Endothelial cell of umbilical vein (primary cell): ENCODE data around the gene DCAF12. TPM values are rescaled to one million over a fixed set of nuclear protein-coding genes. Genes with fewer than 3 reads are reported as not detected.

ENCODE experiments used
- BruUV-seq: library from RNA; stranded (reverse); fragments of 400-500 nt; replicated peaks from 2 replicates; lab custom pipeline; 2021; lab: Mats Ljungman, UMichigan
- CTCF ChIA-PET: fragments of 300-600, 350-600 bp; sonication (Branson Sonifier 250); formaldehyde crosslinking; loops from one replicate; lab custom pipeline; 2021; ENCODE audit warnings: antibody characterized with exemption, inconsistent platforms; lab: Charles Lee
- POLR2A ChIA-PET: fragments of 300-600, 350-600 bp; sonication (Branson Sonifier 250); formaldehyde crosslinking; loops from one replicate; lab custom pipeline; 2021; ENCODE audit warnings: antibody characterized with exemption, inconsistent platforms; lab: Charles Lee
- DNase-seq: peaks from one replicate; pipeline ENCODE4 v3.0.0-alpha.2; 2011; ENCODE audit warnings: low read depth, low spot score
- FAIRE-seq: peaks from 2 replicates; lab custom pipeline; 2011; peaks lifted over from hg19 to GRCh38; lab: Jason Lieb, UNC
- H2AFZ ChIP-seq: 2 replicates; pipeline ENCODE4 v1.6.0; 2012; ENCODE audit warnings: low read depth, low read length, control low read depth, inconsistent platforms
- H3K27ac ChIP-seq: 2 replicates; pipeline ENCODE4 v1.5.1; 2011; ENCODE audit warnings: low read depth, mild to moderate bottlenecking, control low read depth, low read length, moderate library complexity; ENCODE audit not compliant: insufficient read depth
- H3K27me3 ChIP-seq, 2 experiments: 2 replicates each; pipeline versions ENCODE4 v1.6.0 to v1.6.1; 2011; ENCODE audit warnings: low read length in 2 of 2, mixed read lengths in 1 of 2; ENCODE audit not compliant: control insufficient read depth in 2 of 2, insufficient read depth in 2 of 2
- H3K36me3 ChIP-seq, 2 experiments: 2 replicates in 1 of 2; 3 replicates in 1 of 2; pipeline ENCODE4 v1.5.1; 2011; ENCODE audit warnings: low read length in 2 of 2, mild to moderate bottlenecking in 1 of 2, moderate library complexity in 1 of 2; ENCODE audit not compliant: control insufficient read depth in 2 of 2, insufficient read depth in 2 of 2; ENCODE audit errors: extremely low read depth in 1 of 2
- H3K4me1 ChIP-seq: 3 replicates; pipeline ENCODE4 v1.5.1; 2011; ENCODE audit warnings: mild to moderate bottlenecking, low read length; ENCODE audit not compliant: control insufficient read depth, insufficient read depth; ENCODE audit errors: extremely low read depth
- H3K4me2 ChIP-seq: 2 replicates; pipeline ENCODE4 v1.6.1; 2011; ENCODE audit warnings: low read length, control low read depth, mixed read lengths; ENCODE audit not compliant: insufficient read depth
- H3K4me3 ChIP-seq, 3 experiments: fragments of 200-600 bp in 1 of 3; sonication (generic), shearing (Covaris generic) in 1 of 3; replicated peaks in 1 of 3; 2 replicates each; pipeline ENCODE4 v1.5.1; 2011 to 2016; ENCODE audit warnings: control low read depth in 3 of 3, low read length in 3 of 3, mild to moderate bottlenecking in 2 of 3, inconsistent platforms in 1 of 3, low read depth in 1 of 3, moderate library complexity in 1 of 3; ENCODE audit not compliant: insufficient read depth in 1 of 3
- H3K79me2 ChIP-seq: 2 replicates; pipeline ENCODE4 v1.6.0; 2012; ENCODE audit warnings: low read length, inconsistent platforms; ENCODE audit not compliant: control insufficient read depth, insufficient read depth
- H3K9ac ChIP-seq: replicated peaks from 2 replicates; pipeline ENCODE3; 2011; ENCODE audit warnings: low read length, control low read depth; ENCODE audit not compliant: insufficient read depth; ENCODE audit errors: extremely low read depth
- H3K9me1 ChIP-seq: replicated peaks from 3 replicates; pipeline ENCODE4 v1.6.0; 2011; ENCODE audit warnings: mild to moderate bottlenecking, low read length; ENCODE audit not compliant: control insufficient read depth, insufficient read depth; ENCODE audit errors: extremely low read depth
- H3K9me3 ChIP-seq: replicated peaks from 2 replicates; pipeline ENCODE4 v1.5.1; 2012; ENCODE audit warnings: low read length, inconsistent platforms; ENCODE audit not compliant: control insufficient read depth, insufficient read depth
- H4K20me1 ChIP-seq: replicated peaks from 2 replicates; pipeline ENCODE3; 2011; ENCODE audit warnings: mild to moderate bottlenecking, low read length; ENCODE audit not compliant: control insufficient read depth, insufficient read depth; ENCODE audit errors: extremely low read depth
- FOS ChIP-seq: IDR thresholded peaks from 2 replicates; pipeline ENCODE4 v1.6.1; 2011; ENCODE audit warnings: mild to moderate bottlenecking, low read length, moderate library complexity, borderline replicate concordance; ENCODE audit not compliant: insufficient read depth
- GATA2 ChIP-seq: IDR thresholded peaks from 2 replicates; pipeline ENCODE4 v1.7.0; 2011; ENCODE audit warnings: low read depth, mild to moderate bottlenecking, moderate library complexity, mixed read lengths, low read length; ENCODE audit not compliant: insufficient read length, insufficient read depth
- MYC ChIP-seq: IDR thresholded peaks from one replicate; pipeline ENCODE4 v1.6.1; 2011; ENCODE audit warnings: mild to moderate bottlenecking, low read depth, low read length
- POLR2A ChIP-seq: IDR thresholded peaks from 2 replicates; pipeline ENCODE4 v1.6.1; 2012; ENCODE audit warnings: low read depth, mild to moderate bottlenecking, control low read depth, low read length
- POLR2AphosphoS5 ChIP-seq: IDR thresholded peaks from 2 replicates; pipeline ENCODE4 v1.6.1; 2012; ENCODE audit warnings: low read depth, mild to moderate bottlenecking, control low read depth, low read length, moderate library complexity; ENCODE audit not compliant: insufficient read depth
- dilution Hi-C: fragments of 300-500 bp; cut with MboI; formaldehyde crosslinking; loops from one replicate; pipeline ENCODE4 v1.15.0; 2019; ENCODE audit warnings: low sequenced_read_pairs; ENCODE audit not compliant: extremely low pct_ligation_motif_present
- intact Hi-C: fragments of 100-400 bp; cut with micrococcal nuclease; formaldehyde crosslinking; loops from one replicate; pipeline ENCODE4 v1.10.0; 2022
- polyA plus RNA-seq, 4 experiments: library from polyadenylated mRNA; depleted of rRNA in 3 of 4; stranded (reverse) in 3 of 4; unstranded in 1 of 4; fragments of >200 nt; gene quantifications; 2 replicates each; pipeline versions ENCODE4 v1.2.1 to v1.2.3, GENCODE V29; 2011 to 2012; ENCODE audit warnings: missing spikeins in 1 of 4
- total RNA-seq: library from RNA; stranded (reverse); gene quantifications from 2 replicates; pipeline ENCODE4 v1.2.3, GENCODE V29; 2021
- TF ChIP-seq, protein P1 (sequence below): IDR thresholded peaks from 2 replicates; pipeline ENCODE4 v1.6.1; 2011; ENCODE audit not compliant: insufficient read depth, insufficient read length

DCAF12 gene
- total and polyA plus RNA-seq, 2 donors (not counting 3 experiments of a cell fraction or from before 2014, with no cell fraction given): 26.2 to 28.4 TPM

DNA sequence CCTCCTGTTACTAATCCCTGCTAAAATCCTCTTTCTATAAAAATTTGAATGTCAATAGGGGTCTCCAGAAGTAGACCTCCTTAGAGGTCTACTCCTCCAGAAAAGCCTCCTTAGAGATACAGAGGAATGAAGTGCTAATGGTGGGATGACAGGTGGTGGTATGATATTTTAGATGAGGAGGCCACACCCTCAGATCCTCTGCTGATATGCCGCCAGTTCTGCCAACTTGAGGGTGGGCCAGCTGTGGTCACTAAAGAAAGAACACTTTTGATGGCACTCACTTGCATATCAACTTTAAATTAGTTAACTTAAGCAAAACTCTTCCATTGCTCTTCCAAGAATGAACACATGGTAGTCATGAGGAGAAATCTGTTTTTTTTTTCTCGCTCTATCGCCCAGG is 61.0 kb downstream of the DCAF12 start:
- DNase-seq (no peak), FAIRE-seq (no peak)
- Histone ChIP-seq H3K36me3 (no peaks in the 10 kb centered on the region), H3K27ac (no peak overlapping the region), H3K4me3 (no peak overlapping the region), H3K79me2 (no peaks in the 10 kb centered on the region), H3K27me3 (no peaks in the 10 kb centered on the region), H3K9ac (no peak overlapping the region), H3K4me1 (no peaks in the 10 kb centered on the region), H4K20me1 (no peaks in the 10 kb centered on the region), H3K9me1 (no peaks in the 10 kb centered on the region), H2AFZ (no peak overlapping the region), H3K4me2 (no peak overlapping the region), H3K9me3 (no peaks in the 10 kb centered on the region)
- CTCF ChIA-PET: no interaction called here
- no TSS peak for BruUV-seq
- dilution Hi-C loops: no loop called here
- TF ChIP-seq FOS (no peak), POLR2AphosphoS5 (no peak)
- TF ChIP-seq, protein P1, sequence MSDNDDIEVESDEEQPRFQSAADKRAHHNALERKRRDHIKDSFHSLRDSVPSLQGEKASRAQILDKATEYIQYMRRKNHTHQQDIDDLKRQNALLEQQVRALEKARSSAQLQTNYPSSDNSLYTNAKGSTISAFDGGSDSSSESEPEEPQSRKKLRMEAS: no peak
- POLR2A ChIA-PET: no interaction called here
- intact Hi-C loops: no loop called here

- no peak for DNase-seq
- Histone ChIP-seq H3K4me2 (no peak overlapping the region), H4K20me1 (no peaks in the 10 kb centered on the region), H3K79me2 (no peaks in the 10 kb centered on the region), H3K9me3 (no peaks in the 10 kb centered on the region), H3K4me1 (no peaks in the 10 kb centered on the region), H3K9me1 (no peaks in the 10 kb centered on the region), H3K27ac (no peak overlapping the region), H3K9ac (no peak overlapping the region), H3K27me3 (no peaks in the 10 kb centered on the region), H3K4me3 (no peak overlapping the region), H3K36me3 (no peaks in the 10 kb centered on the region), H2AFZ (no peak overlapping the region)
- ChIA-PET CTCF (interaction anchor here (1.7 kb wide), 1 partner anchor 14 kb away, joined by 6 read pairs; no protein-coding TSS in a partner anchor), POLR2A (interaction anchor here (0.6 kb wide), 1 partner anchor 47 kb away, joined by 8 read pairs; no protein-coding TSS in a partner anchor)
- intact Hi-C loops: no loop called here
- BruUV-seq: no TSS peak
- TF ChIP-seq POLR2A (no peak), GATA2 (no peak), MYC (no peak), POLR2AphosphoS5 (no peak), FOS (no peak)
- no peak for FAIRE-seq
- dilution Hi-C loops: no loop called here
Measured at GRCh38 chr9:34059954-34060353, 66.5 kb downstream of the DCAF12 start.
